HG03342 (cell line): ENCODE data around the gene DLGAP4.

Experiments
- ATAC-seq: cut with Tn5 transposase; IDR thresholded peaks from one replicate; pipeline ENCODE4 v1.9.1; 2021; ENCODE audit warnings: mild to moderate bottlenecking, moderate library complexity; ENCODE audit not compliant: unreplicated experiment

Gene DLGAP4, protein sequence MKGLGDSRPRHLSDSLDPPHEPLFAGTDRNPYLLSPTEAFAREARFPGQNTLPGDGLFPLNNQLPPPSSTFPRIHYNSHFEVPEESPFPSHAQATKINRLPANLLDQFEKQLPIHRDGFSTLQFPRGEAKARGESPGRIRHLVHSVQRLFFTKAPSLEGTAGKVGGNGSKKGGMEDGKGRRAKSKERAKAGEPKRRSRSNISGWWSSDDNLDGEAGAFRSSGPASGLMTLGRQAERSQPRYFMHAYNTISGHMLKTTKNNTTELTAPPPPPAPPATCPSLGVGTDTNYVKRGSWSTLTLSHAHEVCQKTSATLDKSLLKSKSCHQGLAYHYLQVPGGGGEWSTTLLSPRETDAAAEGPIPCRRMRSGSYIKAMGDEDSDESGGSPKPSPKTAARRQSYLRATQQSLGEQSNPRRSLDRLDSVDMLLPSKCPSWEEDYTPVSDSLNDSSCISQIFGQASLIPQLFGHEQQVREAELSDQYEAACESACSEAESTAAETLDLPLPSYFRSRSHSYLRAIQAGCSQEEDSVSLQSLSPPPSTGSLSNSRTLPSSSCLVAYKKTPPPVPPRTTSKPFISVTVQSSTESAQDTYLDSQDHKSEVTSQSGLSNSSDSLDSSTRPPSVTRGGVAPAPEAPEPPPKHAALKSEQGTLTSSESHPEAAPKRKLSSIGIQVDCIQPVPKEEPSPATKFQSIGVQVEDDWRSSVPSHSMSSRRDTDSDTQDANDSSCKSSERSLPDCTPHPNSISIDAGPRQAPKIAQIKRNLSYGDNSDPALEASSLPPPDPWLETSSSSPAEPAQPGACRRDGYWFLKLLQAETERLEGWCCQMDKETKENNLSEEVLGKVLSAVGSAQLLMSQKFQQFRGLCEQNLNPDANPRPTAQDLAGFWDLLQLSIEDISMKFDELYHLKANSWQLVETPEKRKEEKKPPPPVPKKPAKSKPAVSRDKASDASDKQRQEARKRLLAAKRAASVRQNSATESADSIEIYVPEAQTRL

DNA sequence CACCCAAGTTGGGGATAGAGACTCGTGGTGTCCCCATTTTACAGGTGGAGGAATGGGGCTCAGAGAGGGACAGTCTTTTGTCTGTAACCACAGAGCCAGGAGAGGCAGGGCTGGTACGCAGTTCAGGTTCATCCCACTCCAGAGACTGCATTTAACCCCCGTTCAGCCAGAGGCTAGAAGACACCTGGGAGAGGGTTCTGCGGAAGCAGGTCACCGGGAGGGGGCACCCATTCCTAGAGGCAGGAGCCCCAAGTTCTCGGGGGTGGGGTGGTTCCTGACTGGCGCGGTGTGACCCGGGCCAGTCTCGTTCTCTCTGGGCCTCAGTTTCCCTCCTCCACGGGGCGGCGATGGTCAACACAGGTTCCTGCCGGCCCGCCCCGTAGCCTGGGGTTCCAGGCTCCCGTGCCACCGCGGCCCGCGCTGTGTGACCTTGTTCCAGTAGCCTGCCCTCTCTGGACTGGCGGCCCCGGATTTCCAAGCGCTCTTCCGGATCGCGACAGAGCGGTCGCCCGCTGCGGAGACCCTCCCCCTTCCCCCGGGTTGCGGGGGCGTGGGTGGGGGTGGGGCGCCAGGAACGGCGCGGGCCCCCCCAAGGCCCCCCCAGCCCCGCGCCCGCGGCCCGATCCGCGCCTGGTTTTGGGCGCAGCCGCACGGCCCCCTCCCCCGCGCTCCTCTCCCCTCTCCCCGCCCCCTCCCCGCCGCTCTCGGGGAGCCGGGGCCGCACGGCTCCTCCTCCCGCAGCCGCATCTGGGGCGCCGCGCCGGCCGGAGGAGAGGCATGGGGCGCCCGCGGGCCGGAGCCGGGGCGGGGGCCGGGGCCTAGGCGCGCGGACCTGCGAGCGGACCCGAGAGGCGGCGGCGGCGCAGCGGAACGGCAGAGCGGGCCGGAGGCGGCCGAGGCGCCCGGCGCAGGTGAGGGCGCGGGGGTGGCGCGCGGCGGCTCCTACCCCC is at the start of gene DLGAP4:
Gene DLGAP4, plus strand, starts transcription at position 738 of the 950 bp plus-strand sequence. CDS start 125,379 bp downstream, outside the sequence.
- ATAC-seq: no peak

DNA sequence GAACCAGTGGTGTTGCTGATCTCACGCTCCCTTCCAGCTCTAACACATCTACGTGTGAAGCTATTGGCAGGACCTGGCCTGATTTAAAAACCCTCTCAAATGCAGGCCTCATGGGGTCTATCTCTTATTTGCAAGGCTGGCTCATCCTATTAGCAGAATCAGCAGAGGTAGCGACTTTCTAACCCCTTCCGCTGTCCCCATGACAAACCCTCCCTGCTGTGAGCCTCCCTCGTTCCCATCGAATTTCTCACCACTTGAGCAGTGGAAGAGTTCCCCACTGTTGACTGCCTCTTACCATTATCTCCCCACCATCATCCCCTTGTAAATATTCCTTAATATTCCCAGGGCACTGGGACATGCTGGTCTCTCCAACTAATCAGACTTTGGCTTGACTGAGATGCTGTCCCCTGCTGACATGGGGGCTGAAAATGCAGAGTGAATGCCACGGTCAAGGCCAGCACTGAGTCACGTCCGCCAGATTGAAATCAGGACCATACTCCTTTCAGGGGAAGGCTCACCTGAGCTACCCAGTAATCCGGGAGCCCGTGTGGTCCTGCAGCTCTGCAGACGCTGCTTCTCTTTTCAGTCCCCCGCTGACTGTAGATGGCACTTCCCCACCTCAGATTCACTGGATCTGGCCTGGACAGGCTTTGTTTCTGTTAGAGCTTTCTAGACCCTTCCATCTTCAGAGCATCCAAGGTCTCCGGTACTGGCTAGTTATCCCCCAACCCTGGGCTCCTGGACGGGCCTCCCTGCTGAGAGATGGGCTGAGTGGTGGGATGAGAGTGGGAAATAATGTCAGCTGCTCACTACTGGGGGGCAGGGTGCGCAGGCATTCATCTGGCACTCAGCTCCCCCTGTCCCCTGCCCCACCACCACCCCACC is 46.7 kb upstream of the DLGAP4 start:
- ATAC-seq: no peak

DNA sequence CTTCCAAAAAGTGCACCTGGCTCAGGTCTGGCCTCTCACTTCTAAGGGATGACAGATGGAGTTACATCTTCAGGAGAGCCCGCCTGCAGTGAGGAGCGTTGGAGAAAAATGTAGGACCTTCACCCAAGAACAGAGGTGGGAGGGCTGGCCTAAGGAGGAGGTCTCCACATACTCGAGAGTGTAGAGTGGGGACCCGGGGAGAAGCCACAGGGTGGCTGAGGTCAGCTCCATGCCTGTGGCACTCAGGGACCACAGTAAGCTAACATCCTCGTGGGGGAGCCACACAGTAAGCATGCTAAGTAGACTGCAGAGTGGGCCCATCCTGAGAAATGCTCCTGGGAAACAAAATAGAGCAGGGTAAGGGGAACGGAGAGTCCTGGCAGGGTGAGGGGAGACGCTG is 45.8 kb upstream of the DLGAP4 start:
- no peak for ATAC-seq

DNA sequence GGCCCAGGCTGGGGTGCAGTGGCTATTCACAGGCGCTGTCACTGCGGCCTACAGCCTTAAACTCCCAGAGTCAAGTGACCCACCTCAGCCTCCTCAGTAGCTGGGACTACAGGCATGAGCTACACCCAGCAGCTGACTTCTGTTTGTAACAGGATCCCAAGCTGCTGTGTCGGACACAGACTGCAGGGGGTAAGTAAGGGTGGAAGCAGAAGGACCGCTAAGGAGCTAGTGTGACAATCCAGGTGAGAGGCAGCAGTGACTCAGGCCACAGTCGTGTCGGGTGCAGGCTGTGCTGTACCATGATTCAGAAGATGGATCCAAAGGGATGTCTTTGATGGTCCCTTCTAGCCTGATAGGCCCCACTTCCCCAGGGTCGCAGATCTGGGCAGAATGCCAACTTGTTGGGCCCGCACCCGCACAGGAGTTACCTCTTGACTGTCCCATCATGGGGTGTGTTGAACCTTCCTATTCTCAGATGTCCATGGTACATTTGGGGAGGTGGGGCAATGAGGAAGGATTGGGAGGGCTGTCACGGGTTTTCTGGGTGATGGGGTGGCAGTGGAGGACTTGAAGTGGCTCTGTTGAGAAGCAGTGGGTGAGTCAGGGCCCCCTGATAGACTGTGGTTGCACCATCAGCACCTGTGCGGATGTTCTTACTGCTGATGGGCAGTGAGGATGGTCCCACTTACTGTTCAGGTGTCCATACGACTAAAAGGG is 44.6 kb upstream of the DLGAP4 start:
- no peak for ATAC-seq

DNA sequence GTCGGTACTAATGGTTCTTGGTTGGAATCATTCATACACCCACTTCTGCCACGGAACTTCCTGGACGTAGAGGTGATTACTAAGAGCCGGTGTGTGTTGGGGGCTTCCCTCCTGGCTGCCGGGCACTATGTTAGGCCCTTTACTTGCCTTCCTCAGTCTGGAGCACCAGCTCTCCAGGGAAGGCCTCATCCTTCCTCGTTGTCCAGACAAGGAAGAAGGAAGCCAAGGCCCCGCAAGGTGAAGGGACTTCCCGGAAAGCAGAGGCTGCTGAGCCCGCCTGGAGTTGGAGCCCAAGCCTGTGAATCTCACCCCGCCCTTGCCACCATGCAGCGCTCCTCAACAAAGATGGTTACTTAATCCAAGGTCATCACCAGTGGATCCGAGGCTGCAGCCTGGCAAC is 43.7 kb upstream of the DLGAP4 start:
- no peak for ATAC-seq

DNA sequence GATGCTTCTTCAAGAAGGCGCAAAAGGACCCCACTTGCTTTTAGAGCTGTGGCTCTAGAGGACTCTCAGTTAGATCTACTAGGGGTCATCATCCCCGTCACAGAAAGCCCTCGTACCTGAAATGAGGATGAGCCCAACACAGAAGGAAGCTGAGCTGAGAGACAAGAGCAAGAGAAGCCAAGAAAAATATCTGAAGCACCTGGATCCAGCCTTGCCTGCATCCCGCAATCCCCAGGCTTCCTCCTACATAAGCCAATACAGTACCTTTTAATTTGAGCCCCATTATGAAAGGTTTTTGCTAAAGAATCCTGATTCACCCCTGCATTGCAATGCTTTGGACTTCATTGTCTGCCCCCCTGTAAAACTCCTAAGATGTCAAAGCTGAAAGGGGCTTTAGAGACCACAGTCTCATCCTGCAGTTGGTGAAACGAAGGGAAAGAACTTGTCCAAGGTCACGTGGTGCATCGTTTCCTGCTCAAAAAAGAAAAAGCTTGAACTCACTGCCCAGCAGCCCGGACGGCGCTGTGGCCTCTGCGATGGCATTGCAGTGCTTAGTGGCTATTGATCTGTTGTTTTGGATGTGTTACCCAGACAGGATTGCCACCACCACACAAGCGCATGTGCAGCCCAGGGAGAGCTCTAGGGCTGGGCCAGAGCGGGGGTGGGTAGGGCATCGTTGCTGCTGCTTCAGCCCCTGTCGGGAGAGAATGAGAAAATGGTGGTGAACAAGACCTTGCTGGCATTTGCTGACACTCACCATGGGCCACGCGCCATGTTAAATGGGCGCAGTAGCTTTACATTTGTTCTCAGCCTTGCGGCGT is 41.5 kb upstream of the DLGAP4 start:
- ATAC-seq: no peak

DNA sequence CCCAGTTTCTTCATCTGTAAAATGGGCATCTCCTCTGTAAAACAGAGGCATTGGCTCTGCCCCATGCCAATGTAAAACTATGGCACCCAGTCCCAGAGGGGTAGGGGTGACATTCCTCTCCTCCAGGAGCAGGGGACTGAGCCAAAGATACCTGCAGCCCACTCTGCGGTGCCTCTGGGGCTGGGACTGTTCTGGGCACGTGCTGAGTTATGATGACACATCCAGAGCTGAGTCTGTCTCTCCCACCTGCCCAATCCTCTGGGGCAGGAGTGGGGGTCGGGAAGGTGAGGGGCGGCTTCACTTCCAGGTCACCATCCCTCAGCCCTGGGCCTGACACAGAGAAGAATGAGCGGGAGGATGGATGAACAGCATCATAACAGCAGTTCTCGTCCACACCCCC is 40.0 kb upstream of the DLGAP4 start:
- ATAC-seq: no peak

DNA sequence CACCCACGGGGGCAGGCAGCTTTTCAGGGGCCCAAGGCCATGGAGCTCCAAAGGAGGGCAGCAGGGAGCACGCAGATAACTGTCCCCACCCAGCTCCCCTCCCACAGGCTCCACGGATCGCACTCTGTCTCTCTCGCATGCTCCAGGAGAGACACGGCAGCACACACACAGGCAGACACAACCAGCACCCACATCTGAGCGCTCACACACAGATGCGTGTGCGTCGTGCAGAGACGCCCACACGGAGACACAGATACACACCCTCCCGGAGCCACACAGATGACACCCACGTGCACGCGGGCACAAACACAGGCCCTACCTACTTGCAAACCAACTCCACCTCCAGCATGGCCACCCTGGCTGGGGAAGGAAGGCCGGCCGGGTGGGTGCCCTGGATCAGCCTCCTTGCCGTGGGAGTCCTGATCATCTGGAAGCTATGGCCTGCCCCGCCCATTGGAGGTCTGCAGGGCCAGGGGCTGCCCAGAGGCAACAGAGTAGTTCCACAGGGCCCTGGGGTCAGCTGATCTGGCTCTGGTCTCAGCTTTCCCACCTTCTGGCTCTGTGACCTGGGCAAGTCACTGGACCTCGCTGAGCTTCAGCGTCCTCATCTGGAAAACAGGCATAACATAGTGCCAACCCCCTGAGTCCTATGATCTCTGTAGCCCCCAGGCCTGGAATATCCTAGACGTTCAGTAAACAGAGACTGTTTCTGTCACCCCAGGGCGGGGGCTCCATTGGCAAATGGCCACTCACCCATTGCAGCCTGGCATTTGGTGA is 38.3 kb upstream of the DLGAP4 start:
- ATAC-seq: no peak

DNA sequence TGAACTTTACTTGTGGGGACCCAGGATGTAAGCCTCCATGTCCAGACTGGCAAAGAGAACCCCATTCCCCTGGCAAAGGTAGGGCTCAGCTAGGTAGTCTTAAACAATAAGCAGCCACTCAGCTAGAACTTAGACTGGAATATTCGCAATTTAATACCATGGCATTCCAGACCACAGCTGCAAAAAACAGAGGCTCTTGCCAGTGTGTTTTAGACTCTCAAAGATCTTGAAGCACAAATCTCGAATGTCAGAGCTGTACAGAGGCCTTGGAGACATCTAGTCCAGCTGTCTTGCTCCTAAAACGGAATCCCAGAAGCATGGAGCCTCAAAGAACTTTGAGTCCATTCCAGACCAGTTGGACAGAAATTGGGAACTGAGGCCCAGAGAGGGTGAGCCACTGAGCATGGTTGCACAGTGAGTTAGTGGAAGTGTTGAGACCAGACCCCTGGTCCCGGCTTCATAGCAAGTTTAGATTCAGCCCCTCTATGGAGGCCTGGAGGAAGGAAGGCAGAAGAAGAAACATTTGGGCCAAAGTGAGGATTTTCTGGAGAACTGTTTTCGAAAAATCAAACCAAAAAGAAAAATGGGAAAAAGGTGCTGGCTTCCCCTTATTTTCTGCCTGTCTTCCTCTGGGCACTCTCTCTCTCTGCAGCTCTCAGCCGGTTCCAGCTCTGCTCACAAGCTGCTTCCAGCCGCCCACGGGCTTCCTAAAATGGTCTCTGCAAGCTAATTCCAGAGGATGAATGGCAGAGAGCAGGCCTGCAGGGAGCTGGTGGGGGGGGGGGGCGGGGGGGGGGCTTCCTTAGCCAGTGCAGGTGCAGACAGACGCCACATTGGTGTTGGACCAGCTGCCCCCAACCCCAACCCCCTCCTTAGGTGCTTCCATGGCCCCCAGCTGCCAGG is 37.4 kb upstream of the DLGAP4 start:
- ATAC-seq: no peak

DNA sequence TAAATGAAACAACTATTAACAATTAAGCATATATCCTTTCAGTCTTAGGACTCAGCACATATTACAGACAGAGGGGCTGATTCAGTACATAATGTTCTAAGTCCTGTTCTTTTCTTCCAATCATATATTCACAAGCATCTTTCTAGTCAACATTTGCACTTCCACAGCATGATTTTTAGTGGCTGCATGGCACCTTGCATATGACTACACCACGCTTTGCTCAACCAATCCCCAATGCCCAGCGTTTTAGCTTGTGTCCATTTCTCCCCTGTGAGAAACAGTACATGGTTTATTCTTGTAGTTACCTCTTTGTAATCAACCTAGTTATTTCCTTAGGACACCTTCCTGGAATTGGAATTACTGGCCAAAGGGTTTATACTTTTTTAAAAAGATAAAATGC is 36.6 kb upstream of the DLGAP4 start:
- ATAC-seq: no peak

DNA sequence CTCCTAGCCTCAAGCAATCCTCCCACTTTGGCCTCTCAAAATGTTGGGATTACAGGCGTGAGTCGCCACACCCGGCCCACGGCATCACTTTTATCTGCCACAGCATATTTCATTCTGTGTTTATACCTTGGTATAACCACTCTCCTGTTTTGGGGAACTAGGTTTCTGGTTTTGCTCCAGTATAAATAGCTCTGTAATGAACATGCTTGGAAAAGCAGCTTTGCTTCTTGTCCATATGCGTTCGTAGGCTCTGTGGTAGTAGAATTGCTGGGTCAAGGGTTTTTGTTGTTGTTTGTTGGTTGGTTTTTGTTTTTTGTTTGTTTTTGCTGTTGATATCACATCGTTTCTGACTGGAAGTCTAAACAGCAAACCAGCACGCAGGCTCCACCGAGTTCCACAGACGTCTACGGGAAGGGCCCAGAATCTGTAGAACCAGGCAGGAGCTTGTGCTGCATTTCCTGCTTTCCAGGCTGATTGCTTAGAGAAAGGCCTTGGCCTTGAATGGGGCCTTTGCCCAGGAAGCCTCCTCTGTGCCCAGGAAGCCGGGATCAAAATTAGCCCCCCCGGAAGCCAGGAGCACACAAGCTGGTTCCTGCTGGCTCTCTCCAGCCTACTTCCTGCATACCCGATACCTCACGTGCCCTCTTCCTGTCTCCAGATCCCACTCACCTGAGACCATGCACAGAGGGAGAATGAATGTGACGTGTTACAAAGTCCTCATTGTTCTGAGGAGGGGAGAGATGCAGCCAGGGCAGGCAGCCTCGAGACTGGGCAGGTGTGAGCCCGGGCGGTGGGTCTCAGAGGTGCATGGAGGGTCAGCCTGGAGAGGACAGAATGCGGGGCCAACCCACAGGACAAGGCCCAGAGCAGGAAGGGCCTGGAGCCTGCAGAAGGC is 35.1 kb upstream of the DLGAP4 start:
- ATAC-seq: no peak

DNA sequence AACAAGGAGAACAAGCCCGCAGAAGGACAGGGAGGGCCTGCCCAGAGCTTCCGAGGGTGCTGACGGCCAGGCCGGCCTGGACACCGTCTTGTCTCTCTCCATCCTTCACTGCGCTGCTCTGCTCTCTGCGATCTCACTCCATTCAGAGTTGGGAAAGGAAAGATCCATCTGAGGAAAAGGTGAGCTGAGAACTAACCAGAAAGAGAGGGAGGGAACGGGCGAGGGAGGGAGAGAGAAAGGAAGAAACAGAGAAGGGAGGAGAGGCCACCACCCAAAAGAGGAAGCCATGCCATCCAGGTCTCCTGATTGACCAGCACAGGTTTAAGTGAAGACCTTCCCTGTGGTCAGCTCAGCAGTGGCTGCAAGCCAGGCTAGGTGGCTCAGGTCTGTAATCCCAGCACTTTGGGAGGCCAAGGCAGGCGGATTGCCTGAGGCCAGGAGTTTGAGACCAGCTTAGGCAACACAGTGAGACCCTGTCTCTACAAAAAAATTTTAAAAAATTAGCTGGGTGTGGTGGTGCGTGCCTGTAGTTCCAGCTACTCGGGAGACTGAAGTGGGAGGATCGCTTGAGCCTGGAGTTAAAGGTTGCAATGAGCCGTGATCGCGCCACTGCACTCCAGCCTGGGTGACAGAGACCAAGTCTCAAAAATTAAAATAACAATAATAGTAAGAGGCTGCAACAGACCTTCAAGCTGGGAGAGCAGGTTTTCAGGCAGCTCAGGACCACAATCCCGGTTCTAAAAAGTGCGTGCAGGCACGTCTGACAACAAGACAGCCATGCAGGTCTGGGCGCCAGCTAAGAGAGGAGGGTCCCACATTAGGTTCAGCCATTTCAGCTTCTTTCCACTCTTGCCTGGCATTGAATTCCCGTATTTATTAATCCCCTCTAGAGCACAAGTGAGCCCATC is 34.2 kb upstream of the DLGAP4 start:
- no peak for ATAC-seq

DNA sequence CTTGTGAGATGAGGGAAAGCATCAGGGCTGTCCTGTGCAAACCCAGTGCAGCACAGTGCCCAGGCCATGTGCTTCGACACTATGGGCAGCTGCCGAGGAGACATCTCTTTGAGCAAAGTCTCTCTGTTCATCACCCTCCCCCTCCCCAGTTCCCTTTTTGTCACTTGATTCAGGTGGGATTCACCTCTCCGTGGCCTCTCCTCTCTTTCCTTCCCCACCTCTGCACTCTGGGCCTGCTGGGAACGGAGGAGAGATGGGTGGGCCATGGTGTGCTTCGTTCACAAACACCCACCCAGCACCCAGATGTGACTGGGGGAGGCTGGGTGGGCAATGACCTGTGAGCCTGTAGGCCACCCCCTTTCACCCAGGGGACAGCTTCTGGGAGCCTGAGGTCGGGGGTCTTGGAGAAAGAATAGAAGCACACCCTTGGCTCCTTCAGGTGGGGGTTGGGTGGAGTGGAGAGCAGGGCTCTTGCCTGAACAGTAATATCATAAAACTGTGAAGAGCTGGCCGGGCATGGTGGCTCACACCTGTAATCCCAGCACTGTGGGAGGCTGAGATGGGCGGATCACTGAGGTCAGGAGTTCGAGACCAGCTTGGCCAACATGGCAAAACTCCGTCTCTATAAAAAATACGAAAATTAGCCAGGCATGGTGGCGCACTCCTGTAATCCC is 33.5 kb upstream of the DLGAP4 start:
- no peak for ATAC-seq
